ENCODE measurements around the gene RNF4.
"Not testable (repeated sequence)": the region's sequence is repeated elsewhere in the genome, so short reads cannot be mapped to it uniquely, and the experiment has no call there.

The RNF4 gene

GRCh38 chr4:2543580-2544191, 74.8 kb downstream of the RNF4 start:
- not testable (repeated sequence) for H3K27ac Mint-ChIP-seq, H3K27me3 Mint-ChIP-seq, H3K9me3 Mint-ChIP-seq, H3K4me3 Mint-ChIP-seq
- Mint-ChIP-seq H3K4me1 (ENCODE audit: low read depth) (peaks cover 38% of the 10 kb centered on the region), H3K36me3 (ENCODE audit: low read depth) (peaks cover 11% of the 10 kb centered on the region)

GRCh38 chr4:2545321-2546013, 76.6 kb downstream of the RNF4 start:
- no peaks in the 10 kb centered on the region for H3K27me3 Mint-ChIP-seq
- H3K27ac Mint-ChIP-seq: no peak overlapping the region
- H3K36me3 Mint-ChIP-seq (ENCODE audit: low read depth): peaks cover 3% of the 10 kb centered on the region
- no peaks in the 10 kb centered on the region for H3K9me3 Mint-ChIP-seq
- H3K4me1 Mint-ChIP-seq (ENCODE audit: low read depth): peaks cover 29% of the 10 kb centered on the region
- H3K4me3 Mint-ChIP-seq: no peak overlapping the region

GRCh38 chr4:2546286-2546823, 77.4 kb downstream of the RNF4 start:
- peaks cover 5% of the 10 kb centered on the region for H3K36me3 Mint-ChIP-seq (ENCODE audit: low read depth)
- no peak overlapping the region for H3K4me3 Mint-ChIP-seq
- no peak overlapping the region for H3K27ac Mint-ChIP-seq
- H3K9me3 Mint-ChIP-seq: no peaks in the 10 kb centered on the region
- no peaks in the 10 kb centered on the region for H3K27me3 Mint-ChIP-seq
- peaks cover 35% of the 10 kb centered on the region for H3K4me1 Mint-ChIP-seq (ENCODE audit: low read depth)

GRCh38 chr4:2546961-2547691, 78.2 kb downstream of the RNF4 start:
- H3K4me1 Mint-ChIP-seq (ENCODE audit: low read depth): peaks cover 33% of the 10 kb centered on the region
- H3K4me3 Mint-ChIP-seq; H3K9me3 Mint-ChIP-seq; H3K36me3 Mint-ChIP-seq (ENCODE audit: low read depth); H3K27me3 Mint-ChIP-seq; H3K27ac Mint-ChIP-seq: not testable (repeated sequence)

GRCh38 chr4:2551118-2551517, 82.2 kb downstream of the RNF4 start:
- Mint-ChIP-seq H3K27ac (peak overlapping the region; percentile 50), H3K4me3 (no peak overlapping the region), H3K36me3 (ENCODE audit: low read depth) (peaks cover 4% of the 10 kb centered on the region), H3K27me3 (no peaks in the 10 kb centered on the region), H3K4me1 (ENCODE audit: low read depth) (peaks cover 43% of the 10 kb centered on the region), H3K9me3 (no peaks in the 10 kb centered on the region)

GRCh38 chr4:2552806-2553205, 83.9 kb downstream of the RNF4 start:
- H3K4me1 Mint-ChIP-seq (ENCODE audit: low read depth): peaks cover 47% of the 10 kb centered on the region
- H3K4me3 Mint-ChIP-seq: no peak overlapping the region
- no peaks in the 10 kb centered on the region for H3K27me3 Mint-ChIP-seq
- H3K36me3 Mint-ChIP-seq (ENCODE audit: low read depth): peaks cover 4% of the 10 kb centered on the region
- H3K9me3 Mint-ChIP-seq: no peaks in the 10 kb centered on the region
- no peak overlapping the region for H3K27ac Mint-ChIP-seq

- peaks cover 25% of the 10 kb centered on the region for H3K36me3 Mint-ChIP-seq (ENCODE audit: low read depth)
- no peaks in the 10 kb centered on the region for H3K9me3 Mint-ChIP-seq
- no peaks in the 10 kb centered on the region for H3K27me3 Mint-ChIP-seq
- no peak overlapping the region for H3K27ac Mint-ChIP-seq
- peaks cover 36% of the 10 kb centered on the region for H3K4me1 Mint-ChIP-seq (ENCODE audit: low read depth)
- H3K4me3 Mint-ChIP-seq: no peak overlapping the region
Observed at GRCh38 chr4:2558301-2558700, 89.4 kb downstream of the RNF4 start.

- Mint-ChIP-seq H3K4me3 (no peak overlapping the region), H3K4me1 (ENCODE audit: low read depth) (peaks cover 29% of the 10 kb centered on the region), H3K27me3 (no peaks in the 10 kb centered on the region), H3K36me3 (ENCODE audit: low read depth) (peaks cover 36% of the 10 kb centered on the region), H3K27ac (no peak overlapping the region), H3K9me3 (no peaks in the 10 kb centered on the region)
Observed at GRCh38 chr4:2560167-2560566, 91.3 kb downstream of the RNF4 start.

All from stimulated activated naive CD8-positive, alpha-beta T cell treated with anti-CD3 and anti-CD28 coated beads, Interleukin-15, Interleukin-2, amounts not matched to agents 100 ng/mL and 50 ng/mL, for 24 hours (primary cell).